Mesenchymal stem cell (in vitro differentiated cells and primary cell): ENCODE measurements around the gene TRPM8.

Experiments used
- DNase-seq: peaks from one replicate; pipeline ENCODE4 v3.0.0-alpha.2; 2013
- H2AFZ ChIP-seq: one replicate; pipeline ENCODE4 v1.6.1; 2013; ENCODE audit warnings: low read depth, mild to moderate bottlenecking, control low read depth, inconsistent platforms, low read length, moderate library complexity
- H2AK5ac ChIP-seq: 2 replicates; pipeline ENCODE4 v1.6.1; 2013; ENCODE audit warnings: low read length, moderate library complexity, mild to moderate bottlenecking, inconsistent platforms; ENCODE audit not compliant: severe bottlenecking
- H2BK120ac ChIP-seq: one replicate; pipeline ENCODE4 v1.6.1; 2013; ENCODE audit warnings: low read depth, mild to moderate bottlenecking, inconsistent platforms, low read length, moderate library complexity
- H2BK12ac ChIP-seq, 2 experiments: one replicate each; pipeline ENCODE4 v1.6.1; 2013; ENCODE audit warnings: inconsistent platforms in 2 of 2, low read length in 2 of 2, mild to moderate bottlenecking in 2 of 2, moderate library complexity in 2 of 2, control low read depth in 1 of 2
- H2BK15ac ChIP-seq: one replicate; pipeline ENCODE4 v1.6.1; 2013; ENCODE audit warnings: mild to moderate bottlenecking, low read depth, inconsistent platforms; ENCODE audit not compliant: poor library complexity, severe bottlenecking
- H2BK5ac ChIP-seq: 2 replicates; pipeline ENCODE4 v1.6.1; 2013; ENCODE audit warnings: low read depth, mild to moderate bottlenecking, low read length, control low read depth, inconsistent platforms; ENCODE audit not compliant: poor library complexity, severe bottlenecking
- H3K14ac ChIP-seq, 2 experiments: one replicate each; pipeline ENCODE4 v1.6.1; 2013; ENCODE audit warnings: inconsistent platforms in 2 of 2, low read length in 2 of 2, control low read depth in 1 of 2, mild to moderate bottlenecking in 1 of 2, moderate library complexity in 1 of 2
- H3K18ac ChIP-seq, 2 experiments: one replicate each; pipeline ENCODE4 v1.6.1; 2013; ENCODE audit warnings: inconsistent platforms in 2 of 2, low read length in 2 of 2, control low read depth in 1 of 2, low read depth in 1 of 2, mild to moderate bottlenecking in 1 of 2
- H3K23ac ChIP-seq, 2 experiments: one replicate each; pipeline ENCODE4 v1.6.1; 2013; ENCODE audit warnings: inconsistent platforms in 2 of 2, low read length in 2 of 2, mild to moderate bottlenecking in 2 of 2, moderate library complexity in 2 of 2, control low read depth in 1 of 2
- H3K27ac ChIP-seq: 2 replicates; pipeline ENCODE4 v1.5.1; 2013; ENCODE audit warnings: mild to moderate bottlenecking, moderate library complexity, low read length, control low read depth, inconsistent platforms; ENCODE audit not compliant: poor library complexity, severe bottlenecking
- H3K27me3 ChIP-seq, 2 experiments: 2 replicates each; pipeline versions ENCODE4 v1.6.1 to v1.7.0; 2013; ENCODE audit warnings: low read length in 2 of 2, mild to moderate bottlenecking in 2 of 2, moderate library complexity in 2 of 2, control low read depth in 1 of 2, inconsistent platforms in 1 of 2; ENCODE audit not compliant: control insufficient read depth in 1 of 2, insufficient read depth in 1 of 2
- H3K36me3 ChIP-seq, 2 experiments: 2 replicates each; pipeline versions ENCODE4 v1.6.1 to v1.7.0; 2013; ENCODE audit warnings: low read length in 2 of 2, control low read depth in 1 of 2, inconsistent platforms in 1 of 2, low read depth in 1 of 2, mild to moderate bottlenecking in 1 of 2; ENCODE audit not compliant: insufficient read depth in 2 of 2, control insufficient read depth in 1 of 2
- H3K4ac ChIP-seq, 2 experiments: one replicate each; pipeline ENCODE4 v1.6.1; 2013; ENCODE audit warnings: inconsistent platforms in 2 of 2, low read length in 2 of 2, mild to moderate bottlenecking in 2 of 2, moderate library complexity in 2 of 2, control low read depth in 1 of 2, low read depth in 1 of 2
- H3K4me1 ChIP-seq: 2 replicates; pipeline ENCODE4 v1.6.1; 2013; ENCODE audit warnings: low read depth, low read length, control low read depth; ENCODE audit not compliant: control insufficient read depth, insufficient read depth
- H3K4me2 ChIP-seq: 2 replicates; pipeline ENCODE4 v1.6.1; 2013; ENCODE audit warnings: low read length, mild to moderate bottlenecking, inconsistent platforms; ENCODE audit not compliant: poor library complexity, severe bottlenecking
- H3K4me3 ChIP-seq, 2 experiments: 2 replicates each; pipeline versions ENCODE4 v1.5.1 to v1.7.0; 2013; ENCODE audit warnings: low read length in 2 of 2, mild to moderate bottlenecking in 2 of 2, control low read depth in 1 of 2, low read depth in 1 of 2; ENCODE audit not compliant: insufficient read depth in 1 of 2
- H3K79me1 ChIP-seq: replicated peaks from 2 replicates; pipeline ENCODE4 v1.6.1; 2013; ENCODE audit warnings: mild to moderate bottlenecking, control low read depth, low read length, inconsistent platforms; ENCODE audit not compliant: poor library complexity, severe bottlenecking
- H3K9ac ChIP-seq: 2 replicates; pipeline ENCODE4 v1.7.0; 2013; ENCODE audit warnings: mild to moderate bottlenecking, low read length, moderate library complexity
- H3K9me3 ChIP-seq: 2 replicates; pipeline ENCODE4 v1.7.0; 2013; ENCODE audit warnings: mild to moderate bottlenecking, low read length; ENCODE audit not compliant: control insufficient read depth
- H4K8ac ChIP-seq: one replicate; pipeline ENCODE4 v1.6.1; 2013; ENCODE audit warnings: inconsistent platforms, mild to moderate bottlenecking, low read length, moderate library complexity
- H4K91ac ChIP-seq: one replicate; pipeline ENCODE4 v1.6.1; 2013; ENCODE audit warnings: mild to moderate bottlenecking, low read length, inconsistent platforms
- WGBS: methylation state at CpG from one replicate; pipeline ENCODE4 v1.1.7; 2013; ENCODE audit warnings: mixed read lengths; 5-methylcytosine and 5-hydroxymethylcytosine counted together

TRPM8 gene

GRCh38 chr2:233988581-233988980 is 71.4 kb downstream of the TRPM8 start:
- H2BK120ac ChIP-seq = no peak overlapping the region
- H3K4me1 ChIP-seq = no peaks in the 10 kb centered on the region
- H3K9ac ChIP-seq = no peak overlapping the region
- H3K79me1 ChIP-seq = no peaks in the 10 kb centered on the region
- H4K91ac ChIP-seq = no peak overlapping the region
- no peak overlapping the region for H3K14ac ChIP-seq
- H3K4me2 ChIP-seq = no peak overlapping the region
- H3K18ac ChIP-seq = no peak overlapping the region
- H2AFZ ChIP-seq = no peak overlapping the region
- no peak overlapping the region for H3K4me3 ChIP-seq
- no peaks in the 10 kb centered on the region for H3K27me3 ChIP-seq
- no peak overlapping the region for H3K4ac ChIP-seq
- H3K36me3 ChIP-seq = peaks cover 0 to 5% of the 10 kb centered on the region in 2 experiments
- 92% methylated on average over 2 of the region's 2 CpGs for WGBS
- H4K8ac ChIP-seq = no peak overlapping the region
- no peak overlapping the region for H2BK15ac ChIP-seq
- H2BK5ac ChIP-seq = no peak overlapping the region
- no peak overlapping the region for H2BK12ac ChIP-seq
- H3K27ac ChIP-seq = no peak overlapping the region
- H2AK5ac ChIP-seq = no peak overlapping the region
- H3K23ac ChIP-seq = no peak overlapping the region
- DNase-seq = no peak
- H3K9me3 ChIP-seq = no peaks in the 10 kb centered on the region

DNA sequence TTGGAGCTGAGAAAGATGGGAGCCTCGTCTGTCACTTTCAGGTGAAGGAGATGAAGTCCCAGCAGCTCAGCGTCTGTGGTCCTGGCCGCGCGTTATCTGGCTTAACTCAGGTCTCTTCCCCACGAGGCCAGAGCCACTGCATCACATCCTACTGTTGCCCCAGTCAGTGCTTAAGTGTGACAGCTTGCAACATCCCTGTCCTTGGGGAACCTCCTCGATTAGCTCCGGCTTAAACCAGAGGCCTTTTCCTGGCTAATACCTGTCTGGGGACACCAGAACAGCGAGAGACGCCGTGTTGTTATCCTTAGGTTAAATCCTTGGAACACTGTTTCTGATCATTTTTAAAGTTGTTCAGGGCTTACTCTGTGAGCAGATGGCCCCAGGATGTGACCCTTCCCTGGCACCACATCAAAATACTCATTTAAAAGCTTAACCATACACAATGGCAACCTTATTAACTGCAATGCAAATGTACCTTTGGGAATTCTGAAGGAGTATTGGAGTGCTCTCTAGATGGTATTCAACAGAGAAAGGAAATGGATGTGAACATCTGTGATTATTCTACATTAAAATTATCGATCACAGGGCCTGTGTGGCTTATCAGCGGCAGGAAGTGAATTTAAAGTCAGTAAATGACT is 72.2 kb downstream of the TRPM8 start:
- Histone ChIP-seq H3K9ac (no peak overlapping the region), H3K4me1 (no peaks in the 10 kb centered on the region), H3K18ac (no peak overlapping the region), H3K36me3 (peaks cover 0 to 2% of the 10 kb centered on the region in 2 experiments), H3K14ac (no peak overlapping the region), H2AFZ (no peak overlapping the region), H2BK12ac (no peak overlapping the region), H3K23ac (no peak overlapping the region), H4K91ac (no peak overlapping the region), H2BK120ac (no peak overlapping the region), H3K27ac (no peak overlapping the region), H2BK5ac (no peak overlapping the region), H3K9me3 (no peaks in the 10 kb centered on the region), H2BK15ac (peak overlapping the region; percentile 36), H3K4me2 (no peak overlapping the region), H4K8ac (no peak overlapping the region), H3K79me1 (no peaks in the 10 kb centered on the region), H2AK5ac (peak overlapping the region; percentile 35), H3K4ac (no peak overlapping the region), H3K4me3 (no peak overlapping the region), H3K27me3 (no peaks in the 10 kb centered on the region)
- WGBS = 85% methylated on average over 13 of the region's 13 CpGs
- DNase-seq = no peak

DNA sequence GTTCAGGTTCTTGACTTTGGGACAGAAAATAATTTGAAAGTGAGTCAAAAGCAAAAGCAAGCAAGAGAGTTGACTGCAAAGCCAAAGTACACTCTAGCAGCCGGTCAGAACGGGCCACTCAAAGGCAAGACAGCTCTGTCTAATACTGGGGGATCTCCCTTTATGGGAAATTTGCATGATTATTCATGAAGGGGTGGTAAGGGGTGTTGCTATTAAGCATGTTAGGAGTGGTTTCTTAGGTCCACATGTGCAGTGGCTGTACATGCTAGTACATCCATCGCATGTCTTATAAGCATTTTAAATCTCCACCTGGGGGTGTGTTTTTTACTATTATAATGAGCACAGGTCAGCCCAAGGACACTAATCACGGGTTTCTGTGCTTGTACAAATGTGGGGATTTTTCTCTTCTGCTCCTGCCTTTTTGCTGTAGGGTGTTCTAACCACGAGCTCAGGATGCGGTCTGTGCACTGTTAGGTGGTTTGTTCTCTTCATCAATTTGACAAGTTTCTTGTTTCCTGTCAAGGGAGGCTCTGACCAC is 73.2 kb downstream of the TRPM8 start:
- Histone ChIP-seq H2BK15ac (no peak overlapping the region), H3K36me3 (no peaks in the 10 kb centered on the region), H3K14ac (no peak overlapping the region), H2AFZ (no peak overlapping the region), H3K9me3 (no peaks in the 10 kb centered on the region), H3K4me1 (no peaks in the 10 kb centered on the region), H3K4me2 (no peak overlapping the region), H2BK120ac (no peak overlapping the region), H4K91ac (no peak overlapping the region), H3K23ac (no peak overlapping the region), H2BK5ac (no peak overlapping the region), H3K27me3 (no peaks in the 10 kb centered on the region), H2AK5ac (no peak overlapping the region), H3K27ac (no peak overlapping the region), H3K9ac (no peak overlapping the region), H4K8ac (no peak overlapping the region), H3K4me3 (no peak overlapping the region), H3K4ac (no peak overlapping the region), H3K79me1 (no peaks in the 10 kb centered on the region), H3K18ac (no peak overlapping the region), H2BK12ac (no peak overlapping the region)
- no peak for DNase-seq
- 77% methylated on average over 6 of the region's 6 CpGs for WGBS

DNA sequence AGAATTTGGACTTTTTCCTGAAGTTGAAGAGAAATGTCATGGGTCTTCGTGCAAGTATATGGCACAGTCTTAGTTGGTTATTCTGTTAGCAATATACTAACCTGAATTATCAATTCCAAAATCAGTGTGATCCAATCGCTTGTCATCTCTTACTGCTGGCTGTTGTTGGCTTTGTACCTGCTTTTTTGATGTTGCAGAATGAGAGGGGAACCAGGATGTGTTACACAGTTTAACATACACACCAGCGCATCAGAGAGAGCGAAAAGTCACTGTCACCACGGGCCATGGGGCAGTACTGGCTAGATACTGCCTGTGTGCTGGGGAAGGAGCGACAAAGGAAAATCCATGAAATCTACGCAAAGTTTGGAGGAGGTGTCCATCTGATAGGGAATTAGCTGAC is 74.0 kb downstream of the TRPM8 start:
- DNase-seq = no peak
- Histone ChIP-seq H3K18ac (no peak overlapping the region), H3K14ac (no peak overlapping the region), H2BK15ac (no peak overlapping the region), H3K9me3 (no peaks in the 10 kb centered on the region), H2AFZ (no peak overlapping the region), H3K27me3 (no peaks in the 10 kb centered on the region), H3K36me3 (no peaks in the 10 kb centered on the region), H2AK5ac (no peak overlapping the region), H3K79me1 (no peaks in the 10 kb centered on the region), H3K4me3 (no peak overlapping the region), H2BK120ac (no peak overlapping the region), H3K4ac (no peak overlapping the region), H2BK5ac (no peak overlapping the region), H3K4me1 (peaks cover 1% of the 10 kb centered on the region), H3K9ac (no peak overlapping the region), H2BK12ac (no peak overlapping the region), H3K23ac (no peak overlapping the region), H3K4me2 (no peak overlapping the region), H4K8ac (no peak overlapping the region), H3K27ac (no peak overlapping the region), H4K91ac (no peak overlapping the region)
- 95% methylated on average over 6 of the region's 7 CpGs for WGBS
